ENCODE measurements around the gene SATB2.

Gene SATB2

DNA sequence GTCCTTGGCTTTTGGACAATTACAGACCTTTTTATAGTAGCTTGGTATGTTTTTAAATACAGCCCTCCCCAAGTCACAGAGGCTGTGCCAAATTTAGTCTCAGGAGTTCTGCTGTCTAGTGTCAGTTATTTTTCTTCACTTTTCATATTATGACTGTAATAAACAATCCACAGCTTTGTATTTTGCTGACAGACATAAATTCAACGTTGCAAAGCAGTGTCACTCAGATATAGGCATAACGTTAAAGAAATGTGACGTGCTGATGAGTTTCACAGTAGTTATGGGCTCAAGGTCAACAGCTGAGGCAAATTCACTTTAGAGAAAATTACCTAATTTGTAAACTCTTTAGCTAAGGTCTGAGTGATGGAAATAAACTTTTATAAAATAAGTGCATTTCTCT is 151.6 kb downstream of the SATB2 start:
- TF ChIP-seq ZNF565 (CRISPR knock-in tag; conservative IDR thresholded peaks at IDR 0.05; ENCODE audit: low read depth) (no peak), ARNTL (CRISPR knock-in tag; IDR thresholded peaks at IDR 0.05; ENCODE audit: borderline replicate concordance, low read depth) (no peak), OSR1 (CRISPR knock-in tag; IDR thresholded peaks at IDR 0.05) (no peak), SNAI2 (CRISPR knock-in tag; IDR thresholded peaks at IDR 0.05) (no peak), ZFP30 (CRISPR knock-in tag; IDR thresholded peaks at IDR 0.05) (no peak), PPARA (CRISPR knock-in tag; IDR thresholded peaks at IDR 0.05; ENCODE audit: borderline replicate concordance) (no peak), TOX (CRISPR knock-in tag; IDR thresholded peaks at IDR 0.05; ENCODE audit: borderline replicate concordance) (no peak)
- TF ChIP-seq, protein P1, sequence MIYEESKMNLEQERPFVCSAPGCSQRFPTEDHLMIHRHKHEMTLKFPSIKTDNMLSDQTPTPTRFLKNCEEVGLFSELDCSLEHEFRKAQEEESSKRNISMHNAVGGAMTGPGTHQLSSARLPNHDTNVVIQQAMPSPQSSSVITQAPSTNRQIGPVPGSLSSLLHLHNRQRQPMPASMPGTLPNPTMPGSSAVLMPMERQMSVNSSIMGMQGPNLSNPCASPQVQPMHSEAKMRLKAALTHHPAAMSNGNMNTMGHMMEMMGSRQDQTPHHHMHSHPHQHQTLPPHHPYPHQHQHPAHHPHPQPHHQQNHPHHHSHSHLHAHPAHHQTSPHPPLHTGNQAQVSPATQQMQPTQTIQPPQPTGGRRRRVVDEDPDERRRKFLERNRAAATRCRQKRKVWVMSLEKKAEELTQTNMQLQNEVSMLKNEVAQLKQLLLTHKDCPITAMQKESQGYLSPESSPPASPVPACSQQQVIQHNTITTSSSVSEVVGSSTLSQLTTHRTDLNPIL (CRISPR knock-in tag; IDR thresholded peaks at IDR 0.05; ENCODE audit: low read depth) = no peak
- TF ChIP-seq, protein P2, sequence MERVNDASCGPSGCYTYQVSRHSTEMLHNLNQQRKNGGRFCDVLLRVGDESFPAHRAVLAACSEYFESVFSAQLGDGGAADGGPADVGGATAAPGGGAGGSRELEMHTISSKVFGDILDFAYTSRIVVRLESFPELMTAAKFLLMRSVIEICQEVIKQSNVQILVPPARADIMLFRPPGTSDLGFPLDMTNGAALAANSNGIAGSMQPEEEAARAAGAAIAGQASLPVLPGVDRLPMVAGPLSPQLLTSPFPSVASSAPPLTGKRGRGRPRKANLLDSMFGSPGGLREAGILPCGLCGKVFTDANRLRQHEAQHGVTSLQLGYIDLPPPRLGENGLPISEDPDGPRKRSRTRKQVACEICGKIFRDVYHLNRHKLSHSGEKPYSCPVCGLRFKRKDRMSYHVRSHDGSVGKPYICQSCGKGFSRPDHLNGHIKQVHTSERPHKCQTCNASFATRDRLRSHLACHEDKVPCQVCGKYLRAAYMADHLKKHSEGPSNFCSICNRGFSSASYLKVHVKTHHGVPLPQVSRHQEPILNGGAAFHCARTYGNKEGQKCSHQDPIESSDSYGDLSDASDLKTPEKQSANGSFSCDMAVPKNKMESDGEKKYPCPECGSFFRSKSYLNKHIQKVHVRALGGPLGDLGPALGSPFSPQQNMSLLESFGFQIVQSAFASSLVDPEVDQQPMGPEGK (CRISPR knock-in tag; IDR thresholded peaks at IDR 0.05; ENCODE audit: borderline replicate concordance) = no peak
- TF ChIP-seq, protein P3, sequence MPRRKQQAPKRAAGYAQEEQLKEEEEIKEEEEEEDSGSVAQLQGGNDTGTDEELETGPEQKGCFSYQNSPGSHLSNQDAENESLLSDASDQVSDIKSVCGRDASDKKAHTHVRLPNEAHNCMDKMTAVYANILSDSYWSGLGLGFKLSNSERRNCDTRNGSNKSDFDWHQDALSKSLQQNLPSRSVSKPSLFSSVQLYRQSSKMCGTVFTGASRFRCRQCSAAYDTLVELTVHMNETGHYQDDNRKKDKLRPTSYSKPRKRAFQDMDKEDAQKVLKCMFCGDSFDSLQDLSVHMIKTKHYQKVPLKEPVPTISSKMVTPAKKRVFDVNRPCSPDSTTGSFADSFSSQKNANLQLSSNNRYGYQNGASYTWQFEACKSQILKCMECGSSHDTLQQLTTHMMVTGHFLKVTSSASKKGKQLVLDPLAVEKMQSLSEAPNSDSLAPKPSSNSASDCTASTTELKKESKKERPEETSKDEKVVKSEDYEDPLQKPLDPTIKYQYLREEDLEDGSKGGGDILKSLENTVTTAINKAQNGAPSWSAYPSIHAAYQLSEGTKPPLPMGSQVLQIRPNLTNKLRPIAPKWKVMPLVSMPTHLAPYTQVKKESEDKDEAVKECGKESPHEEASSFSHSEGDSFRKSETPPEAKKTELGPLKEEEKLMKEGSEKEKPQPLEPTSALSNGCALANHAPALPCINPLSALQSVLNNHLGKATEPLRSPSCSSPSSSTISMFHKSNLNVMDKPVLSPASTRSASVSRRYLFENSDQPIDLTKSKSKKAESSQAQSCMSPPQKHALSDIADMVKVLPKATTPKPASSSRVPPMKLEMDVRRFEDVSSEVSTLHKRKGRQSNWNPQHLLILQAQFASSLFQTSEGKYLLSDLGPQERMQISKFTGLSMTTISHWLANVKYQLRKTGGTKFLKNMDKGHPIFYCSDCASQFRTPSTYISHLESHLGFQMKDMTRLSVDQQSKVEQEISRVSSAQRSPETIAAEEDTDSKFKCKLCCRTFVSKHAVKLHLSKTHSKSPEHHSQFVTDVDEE (CRISPR knock-in tag; IDR thresholded peaks at IDR 0.05) = no peak
- no peak for ATAC-seq

GRCh38 chr2:199303728-199304177 is 154.0 kb downstream of the SATB2 start:
- no peak for ATAC-seq

GRCh38 chr2:199302851-199303250 is 154.9 kb downstream of the SATB2 start:
- no peak for ATAC-seq
- no peak for TF ChIP-seq ISL1 (CRISPR knock-in tag; IDR thresholded peaks at IDR 0.05)
- TF ChIP-seq CSDC2 (CRISPR knock-in tag; IDR thresholded peaks at IDR 0.05) = no peak
- no peak for TF ChIP-seq RARB (CRISPR knock-in tag; IDR thresholded peaks at IDR 0.05)
- TF ChIP-seq OSR1 (CRISPR knock-in tag; IDR thresholded peaks at IDR 0.05) = no peak
- TF ChIP-seq, protein P1 (CRISPR knock-in tag; IDR thresholded peaks at IDR 0.05; ENCODE audit: low read depth) = no peak
- no peak for TF ChIP-seq PPARA (CRISPR knock-in tag; IDR thresholded peaks at IDR 0.05; ENCODE audit: borderline replicate concordance)
- TF ChIP-seq, protein P4, sequence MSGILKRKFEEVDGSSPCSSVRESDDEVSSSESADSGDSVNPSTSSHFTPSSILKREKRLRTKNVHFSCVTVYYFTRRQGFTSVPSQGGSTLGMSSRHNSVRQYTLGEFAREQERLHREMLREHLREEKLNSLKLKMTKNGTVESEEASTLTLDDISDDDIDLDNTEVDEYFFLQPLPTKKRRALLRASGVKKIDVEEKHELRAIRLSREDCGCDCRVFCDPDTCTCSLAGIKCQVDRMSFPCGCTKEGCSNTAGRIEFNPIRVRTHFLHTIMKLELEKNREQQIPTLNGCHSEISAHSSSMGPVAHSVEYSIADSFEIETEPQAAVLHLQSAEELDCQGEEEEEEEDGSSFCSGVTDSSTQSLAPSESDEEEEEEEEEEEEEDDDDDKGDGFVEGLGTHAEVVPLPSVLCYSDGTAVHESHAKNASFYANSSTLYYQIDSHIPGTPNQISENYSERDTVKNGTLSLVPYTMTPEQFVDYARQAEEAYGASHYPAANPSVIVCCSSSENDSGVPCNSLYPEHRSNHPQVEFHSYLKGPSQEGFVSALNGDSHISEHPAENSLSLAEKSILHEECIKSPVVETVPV (CRISPR knock-in tag; IDR thresholded peaks at IDR 0.05) = no peak
- no peak for TF ChIP-seq ARNTL (CRISPR knock-in tag; IDR thresholded peaks at IDR 0.05; ENCODE audit: borderline replicate concordance, low read depth)
- TF ChIP-seq ZFP3 (CRISPR knock-in tag; IDR thresholded peaks at IDR 0.05) = no peak
- no peak for TF ChIP-seq TCF4 (CRISPR knock-in tag; IDR thresholded peaks at IDR 0.05; ENCODE audit: borderline replicate concordance)
- TF ChIP-seq ZNF565 (CRISPR knock-in tag; conservative IDR thresholded peaks at IDR 0.05; ENCODE audit: low read depth) = no peak
- TF ChIP-seq, protein P2 (CRISPR knock-in tag; IDR thresholded peaks at IDR 0.05; ENCODE audit: borderline replicate concordance) = no peak
- no peak for TF ChIP-seq ZFP30 (CRISPR knock-in tag; IDR thresholded peaks at IDR 0.05)

More at GRCh38 chr2:199303728-199304177, 154.0 kb downstream of the SATB2 start:
- TF ChIP-seq, protein P1 (CRISPR knock-in tag; IDR thresholded peaks at IDR 0.05; ENCODE audit: low read depth) = no peak
- TF ChIP-seq BACH2 (CRISPR knock-in tag; IDR thresholded peaks at IDR 0.05; ENCODE audit: borderline replicate concordance) (no peak), ZFP30 (CRISPR knock-in tag; IDR thresholded peaks at IDR 0.05) (no peak), GLIS3 (CRISPR knock-in tag; IDR thresholded peaks at IDR 0.05) (no peak), SNAI2 (CRISPR knock-in tag; IDR thresholded peaks at IDR 0.05) (no peak), ZNF8 (CRISPR knock-in tag; IDR thresholded peaks at IDR 0.05) (no peak), ESRRG (CRISPR knock-in tag; IDR thresholded peaks at IDR 0.05) (no peak), ZNF565 (CRISPR knock-in tag; conservative IDR thresholded peaks at IDR 0.05; ENCODE audit: low read depth) (no peak), CSDC2 (CRISPR knock-in tag; IDR thresholded peaks at IDR 0.05) (no peak), RARB (CRISPR knock-in tag; IDR thresholded peaks at IDR 0.05) (no peak)
- TF ChIP-seq, protein P3 (CRISPR knock-in tag; IDR thresholded peaks at IDR 0.05) = no peak

Measured in SK-N-SH treated with all-trans-retinoic acid at 6 μM for 48 hours (cell line).